GM18868 (cell line): ENCODE data around the gene AFF1.

ENCODE experiments used
- ATAC-seq: cut with Tn5 transposase; IDR thresholded peaks from one replicate; pipeline ENCODE4 v1.9.1; 2021; ENCODE audit warnings: mild to moderate bottlenecking, moderate library complexity; ENCODE audit not compliant: unreplicated experiment

The AFF1 gene

GRCh38 chr4:86947501-86948120 is 12.8 kb downstream of the AFF1 start:
- no peak for ATAC-seq

GRCh38 chr4:86948276-86948675 is 13.5 kb downstream of the AFF1 start:
- ATAC-seq, result no peak

GRCh38 chr4:86950831-86951525 is 16.2 kb downstream of the AFF1 start:
- no peak for ATAC-seq

GRCh38 chr4:86955888-86956451 is 21.2 kb downstream of the AFF1 start:
- no peak for ATAC-seq

DNA sequence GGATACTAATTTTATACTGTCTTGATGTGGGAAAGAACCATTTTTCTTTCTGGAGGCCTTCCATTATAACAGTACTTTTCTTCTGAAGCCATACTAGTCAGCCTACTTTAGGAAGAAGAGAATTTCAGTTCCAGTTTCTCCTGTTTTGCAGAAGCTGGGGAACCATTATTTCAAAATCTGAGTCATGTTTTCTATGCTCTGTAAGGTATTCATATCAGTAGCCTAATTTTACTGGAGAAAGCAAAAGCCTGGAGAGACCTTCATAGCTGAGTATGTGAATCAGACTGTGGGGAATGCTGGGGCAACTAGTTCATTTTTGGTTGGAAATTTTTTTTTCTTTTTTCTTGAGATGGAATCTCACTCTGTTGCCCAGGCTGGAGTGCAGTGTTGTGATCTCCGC is 22.4 kb downstream of the AFF1 start:
- ATAC-seq, result peak; percentile 48

GRCh38 chr4:86959588-86960500 is 25.0 kb downstream of the AFF1 start:
- no peak for ATAC-seq

DNA sequence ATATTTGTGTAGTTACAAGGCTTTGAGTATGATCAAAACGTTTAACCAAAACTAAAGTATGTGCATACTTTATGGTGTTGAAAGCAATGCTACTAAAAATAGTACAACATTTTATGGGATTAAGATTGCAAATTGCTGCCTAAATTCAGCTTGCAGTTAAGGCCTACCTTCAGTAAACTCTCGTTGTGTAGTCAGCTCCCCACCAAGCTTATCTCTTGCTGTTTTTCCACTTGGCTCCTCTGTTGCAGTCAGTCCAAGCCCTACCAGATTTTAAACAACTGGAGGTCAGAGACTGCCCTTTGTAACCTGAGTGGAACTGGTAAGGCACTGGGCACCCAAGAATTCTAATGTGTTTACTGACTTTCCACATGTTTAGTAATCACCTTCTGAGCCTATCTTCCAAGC is 25.7 kb downstream of the AFF1 start:
- no peak for ATAC-seq

DNA sequence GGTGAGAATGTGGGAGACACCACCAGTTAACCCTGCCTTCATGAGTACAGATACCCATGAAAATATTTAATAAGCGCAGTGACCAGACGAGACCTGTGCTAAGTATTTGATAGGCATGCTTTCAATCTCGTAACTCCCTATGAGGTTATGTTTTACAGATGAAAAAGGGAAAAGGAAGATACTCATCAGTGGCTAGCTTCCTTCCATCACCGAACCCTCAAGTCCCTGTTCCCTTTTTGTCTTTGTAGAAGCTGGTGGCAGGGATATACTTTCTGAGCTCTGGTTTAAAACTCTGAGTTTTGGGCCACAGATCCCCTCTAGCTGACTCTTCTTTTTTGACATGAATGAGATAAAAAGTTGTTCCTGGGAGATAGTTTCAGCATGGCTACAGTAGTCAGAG is 26.3 kb downstream of the AFF1 start:
- ATAC-seq, result no peak

DNA sequence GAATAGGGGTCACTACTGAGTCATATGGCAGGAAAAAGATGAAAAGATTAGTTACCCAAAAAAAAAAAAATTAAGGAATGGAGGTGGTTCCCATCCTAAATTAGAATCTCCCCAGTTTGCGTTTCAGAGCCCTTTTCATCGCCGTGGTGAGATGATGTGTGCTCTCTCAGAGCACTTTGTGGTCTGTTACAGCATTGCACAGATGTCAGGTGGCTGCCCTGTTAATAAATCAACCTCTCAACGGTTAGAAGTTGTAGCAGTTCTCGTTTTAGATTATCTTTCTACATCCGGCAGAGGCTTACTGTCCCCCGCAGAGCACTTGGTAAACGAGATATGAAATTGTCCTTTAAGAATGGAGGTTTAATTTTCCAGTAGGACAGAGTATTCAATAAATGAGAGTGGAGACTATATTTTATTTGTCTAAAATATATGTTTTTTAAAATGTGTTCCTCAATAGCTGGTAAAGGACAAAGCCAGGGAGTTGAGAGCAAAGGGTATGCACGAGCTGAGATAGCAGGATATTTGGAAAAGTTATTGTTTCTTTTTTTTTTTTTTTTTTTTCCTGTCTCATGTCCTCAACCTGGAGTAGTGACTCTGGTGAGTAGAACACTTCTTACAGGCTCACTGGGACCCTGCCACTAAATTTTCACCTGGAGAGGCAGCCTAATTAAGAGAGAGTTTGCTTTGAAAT is 26.9 kb downstream of the AFF1 start:
- peak; percentile 81 for ATAC-seq

DNA sequence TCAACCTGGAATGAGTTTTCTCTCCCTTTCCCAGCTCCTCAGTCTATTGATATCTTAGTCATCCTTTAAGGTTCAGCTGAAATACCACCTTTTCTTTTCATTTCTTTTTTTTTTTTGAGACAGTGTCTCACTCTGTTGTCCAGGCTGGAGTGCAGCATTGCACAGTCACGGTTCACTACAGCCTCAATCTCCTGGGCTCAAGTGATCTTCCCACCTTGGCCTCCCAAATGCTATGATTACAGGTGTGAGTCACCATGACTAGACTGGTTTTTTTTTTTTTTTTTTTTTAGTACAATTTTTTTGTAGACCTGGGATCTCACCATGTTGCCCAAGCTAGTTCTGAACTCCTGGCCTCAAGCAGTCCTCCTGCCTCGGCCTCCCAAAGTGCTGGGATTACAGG is 28.9 kb downstream of the AFF1 start:
- ATAC-seq, result no peak

DNA sequence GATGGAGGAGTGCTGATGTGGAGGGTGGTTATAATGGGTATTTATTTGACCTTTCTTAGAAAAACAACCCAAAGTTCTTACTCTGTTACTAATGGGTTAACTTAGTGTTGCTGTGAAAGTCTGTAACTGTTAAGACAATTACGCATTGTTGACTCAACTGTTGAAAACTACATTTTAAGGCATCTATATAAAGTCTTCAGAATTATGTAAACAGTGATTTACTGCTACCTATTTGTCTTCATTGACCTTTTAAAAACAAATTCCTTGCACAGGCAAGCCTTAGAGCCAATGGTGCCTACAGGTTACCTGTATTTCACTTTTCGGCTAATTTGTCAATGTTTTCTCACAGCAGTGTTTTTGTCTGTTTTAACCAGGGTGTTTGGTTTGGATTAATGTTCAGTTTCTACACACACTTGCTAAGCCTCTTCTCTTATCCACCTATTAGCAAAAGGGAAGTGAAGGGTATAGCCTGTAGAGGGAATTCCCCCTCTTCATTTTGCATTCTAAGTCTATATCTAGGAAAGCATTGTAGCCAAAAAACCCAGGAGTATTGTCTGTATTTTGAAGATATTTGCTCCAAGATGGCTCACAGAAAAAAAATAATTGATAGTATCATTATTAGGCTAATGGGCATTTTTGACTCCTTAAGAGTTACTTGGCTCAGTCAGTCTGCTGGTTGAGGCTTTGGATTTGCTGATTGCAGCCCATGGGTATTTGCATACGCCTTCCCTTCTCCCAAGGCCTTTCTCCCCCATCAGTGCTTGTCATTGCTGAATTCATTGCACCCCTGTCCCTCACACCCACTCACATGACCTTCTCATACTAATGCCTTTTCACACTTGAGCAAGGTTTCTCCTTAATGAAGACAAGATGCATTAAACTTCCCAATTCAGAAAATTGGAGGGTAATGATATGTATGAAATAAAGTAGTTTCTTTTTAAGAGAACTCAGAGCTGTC is 30.5 kb downstream of the AFF1 start:
- peak; percentile 64 for ATAC-seq

DNA sequence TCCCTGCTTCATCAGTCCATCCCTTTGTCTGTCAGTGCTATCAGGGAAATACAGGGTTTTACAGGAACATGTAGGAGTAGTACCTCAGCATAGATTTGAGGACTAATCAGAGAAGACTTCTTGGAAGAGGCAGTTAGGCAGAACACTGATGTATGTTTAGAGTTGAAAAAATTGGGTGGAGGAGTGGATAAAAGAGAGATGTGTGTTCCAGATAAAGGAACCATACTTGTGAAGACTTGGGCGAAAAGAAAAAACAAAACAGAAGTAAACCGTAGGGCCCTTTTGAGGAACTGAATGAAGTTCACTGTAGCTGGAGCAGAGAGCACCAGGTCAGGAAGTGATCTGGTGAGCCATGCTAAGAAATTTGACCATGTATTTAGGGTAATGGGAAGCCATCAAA is 32.3 kb downstream of the AFF1 start:
- peak; percentile 24 for ATAC-seq

GRCh38 chr4:86967798-86968197 is 33.0 kb downstream of the AFF1 start:
- ATAC-seq, result no peak

- no peak for ATAC-seq
These were observed 33.7 kb downstream of the AFF1 start for GRCh38 chr4:86968547-86968946.

GRCh38 chr4:86970447-86971354 is 35.9 kb downstream of the AFF1 start:
- no peak for ATAC-seq

- ATAC-seq, result no peak
These were observed 36.5 kb downstream of the AFF1 start for GRCh38 chr4:86971355-86971683.

GRCh38 chr4:86972997-86973396 is 38.2 kb downstream of the AFF1 start:
- ATAC-seq, result no peak

GRCh38 chr4:86973668-86974067 is 38.9 kb downstream of the AFF1 start:
- no peak for ATAC-seq

DNA sequence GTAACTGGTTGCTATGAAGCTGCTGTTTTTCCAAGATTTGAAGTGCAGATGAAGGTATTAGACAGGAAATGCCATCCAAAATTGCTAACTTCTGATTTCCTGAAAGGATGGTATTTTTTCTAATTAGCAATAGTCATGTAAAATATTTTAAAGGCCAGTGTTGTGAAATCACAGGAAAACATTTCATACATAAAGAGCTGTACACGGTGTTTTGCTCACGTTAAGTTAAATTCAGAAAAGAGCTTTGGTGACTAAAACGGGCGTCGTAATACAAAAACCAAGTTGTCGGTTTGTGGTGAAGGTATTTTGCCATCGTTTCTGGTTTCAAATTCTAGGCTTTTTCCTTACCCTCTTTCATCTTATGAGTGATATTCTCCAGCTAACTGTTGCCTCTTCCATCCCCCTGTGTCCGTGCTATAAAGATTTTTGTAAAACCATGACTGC is 39.8 kb downstream of the AFF1 start:
- no peak for ATAC-seq
